OCI-LY7 (cell line): ENCODE results near the gene TRAM2. TPM values are rescaled to one million over a fixed set of nuclear protein-coding genes. Genes with fewer than 3 reads are reported as not detected.

Experiments used
- BruUV-seq: library from RNA; stranded (reverse); fragments of 400-500 nt; replicated peaks from 2 replicates; lab custom pipeline; 2021; lab: Mats Ljungman, UMichigan
- CTCF ChIA-PET: fragments of 300-600 bp; sonication (Branson Sonifier 250); formaldehyde crosslinking; loops from one replicate; lab custom pipeline; 2022; ENCODE audit warnings: antibody characterized with exemption; ENCODE audit not compliant: unreplicated experiment; lab: Charles Lee
- POLR2A ChIA-PET: fragments of 300-600 bp; sonication (Branson Sonifier 250); formaldehyde crosslinking; loops from one replicate; lab custom pipeline; 2022; ENCODE audit warnings: antibody characterized with exemption; lab: Charles Lee
- DNase-seq: peaks from one replicate; pipeline ENCODE4 v3.0.0-alpha.2; 2015; ENCODE audit warnings: low spot score
- H2AFZ ChIP-seq: fragments of 200-600 bp; sonication (generic), shearing (Covaris generic); 2 replicates; pipeline ENCODE4 v1.6.1; 2014; ENCODE audit warnings: mild to moderate bottlenecking, antibody characterized with exemption, low read length, moderate library complexity
- H3K27ac ChIP-seq: fragments of 200-600 bp; sonication (generic); 2 replicates; pipeline ENCODE4 v1.5.1; 2014; ENCODE audit warnings: mixed run types, low read depth, mild to moderate bottlenecking, moderate library complexity, low read length, inconsistent platforms; ENCODE audit not compliant: poor library complexity, severe bottlenecking
- H3K36me3 ChIP-seq: fragments of 200-600 bp; sonication (generic); 2 replicates; pipeline ENCODE4 v1.6.1; 2014; ENCODE audit warnings: mild to moderate bottlenecking, antibody characterized with exemption, low read length, moderate library complexity, mixed read lengths; ENCODE audit not compliant: insufficient read depth
- H3K4me1 ChIP-seq: fragments of 200-600 bp; sonication (generic); 2 replicates; pipeline ENCODE4 v1.5.1; 2014; ENCODE audit warnings: mild to moderate bottlenecking, low read length; ENCODE audit not compliant: insufficient read depth, poor library complexity, severe bottlenecking
- H3K4me2 ChIP-seq: fragments of 200-600 bp; sonication (generic); 2 replicates; pipeline ENCODE4 v1.6.1; 2014; ENCODE audit warnings: mild to moderate bottlenecking, low read length
- H3K4me3 ChIP-seq: fragments of 200-600 bp; sonication (generic); 2 replicates; pipeline ENCODE4 v1.5.1; 2014; ENCODE audit warnings: mild to moderate bottlenecking, low read depth, low read length; ENCODE audit not compliant: poor library complexity, severe bottlenecking
- H3K79me2 ChIP-seq: fragments of 200-600 bp; sonication (generic); 2 replicates; pipeline ENCODE4 v1.6.1; 2016; ENCODE audit warnings: low read depth, mild to moderate bottlenecking, low read length, moderate library complexity, mixed read lengths; ENCODE audit not compliant: insufficient read depth
- H3K9me2 ChIP-seq: fragments of 200-600 bp; sonication (generic); 2 replicates; pipeline ENCODE4 v1.6.1; 2016; ENCODE audit warnings: mild to moderate bottlenecking, low read length, mixed read lengths; ENCODE audit not compliant: insufficient read depth
- H3K9me3 ChIP-seq: fragments of 200-600 bp; sonication (generic); 2 replicates; pipeline ENCODE4 v1.6.1; 2014; ENCODE audit warnings: mild to moderate bottlenecking, mixed run types, low read length, mixed read lengths
- H4K20me1 ChIP-seq: fragments of 200-600 bp; sonication (generic); 2 replicates; pipeline ENCODE4 v1.6.1; 2014; ENCODE audit warnings: mild to moderate bottlenecking, antibody characterized with exemption, low read length, moderate library complexity, mixed read lengths; ENCODE audit not compliant: insufficient read depth
- CTCF ChIP-seq: fragments of 200-600 bp; sonication (generic); conservative IDR thresholded peaks from 2 replicates; pipeline ENCODE4 v1.5.1; 2014; ENCODE audit warnings: mild to moderate bottlenecking, antibody characterized with exemption, low read length, moderate library complexity, mixed read lengths
- EZH2phosphoT487 ChIP-seq: fragments of 200-600 bp; sonication (generic); IDR thresholded peaks from 2 replicates; pipeline ENCODE4 v1.6.1; 2018; ENCODE audit warnings: low read depth, borderline replicate concordance, mild to moderate bottlenecking, mixed run types, antibody characterized with exemption, low read length, moderate library complexity, mixed read lengths
- intact Hi-C: fragments of 100-400 bp; cut with micrococcal nuclease; formaldehyde crosslinking; loops from one replicate; pipeline ENCODE4 v1.10.0; 2022; ENCODE audit not compliant: unreplicated experiment
- total RNA-seq, 2 experiments: library from RNA; depleted of rRNA in 1 of 2; stranded (reverse); fragments of >200 nt in 1 of 2; shearing (Covaris generic) in 1 of 2; gene quantifications; 2 replicates each; pipeline ENCODE4 v1.2.3, GENCODE V29; 2014 to 2022

Gene TRAM2
- total RNA-seq, 2 experiments from 2014 or later: 19.3 to 38.2 TPM

GRCh38 chr6:52509281-52510212 lies 67.3 kb downstream of the TRAM2 start:
- Histone ChIP-seq H3K4me1 (peaks cover 4% of the 10 kb centered on the region), H3K36me3 (peaks cover 92% of the 10 kb centered on the region), H3K4me2 (no peak overlapping the region), H4K20me1 (no peaks in the 10 kb centered on the region), H3K27ac (no peak overlapping the region), H2AFZ (no peak overlapping the region), H3K79me2 (no peaks in the 10 kb centered on the region), H3K4me3 (no peak overlapping the region), H3K9me3 (no peaks in the 10 kb centered on the region), H3K9me2 (no peaks in the 10 kb centered on the region)
- TF ChIP-seq EZH2phosphoT487 (no peak), CTCF (no peak)
- no peak for DNase-seq
- intact Hi-C loops: no loop called here
- ChIA-PET CTCF (no interaction called here), POLR2A (interaction anchor here (0.7 kb wide), 2 partner anchors 11 to 96 kb away, joined by 3 read pairs; no protein-coding TSS in a partner anchor)
- BruUV-seq: no TSS peak

- POLR2A ChIA-PET: interaction anchor here (0.6 to 1.1 kb wide), 2 partner anchors 9 to 101 kb away, joined by 3 to 5 read pairs; no protein-coding TSS in a partner anchor
- Histone ChIP-seq H4K20me1 (no peaks in the 10 kb centered on the region), H3K9me2 (no peaks in the 10 kb centered on the region), H3K4me2 (no peak overlapping the region), H3K27ac (no peak overlapping the region), H2AFZ (no peak overlapping the region), H3K36me3 (peaks cover 91% of the 10 kb centered on the region), H3K4me1 (peaks cover 15% of the 10 kb centered on the region), H3K79me2 (no peaks in the 10 kb centered on the region), H3K4me3 (no peak overlapping the region), H3K9me3 (no peaks in the 10 kb centered on the region)
- intact Hi-C loops: no loop called here
- CTCF ChIA-PET: interaction anchor here (0.6 to 0.7 kb wide), 2 partner anchors 10 to 11 kb away, joined by 3 read pairs; no protein-coding TSS in a partner anchor
- TF ChIP-seq EZH2phosphoT487 (no peak), CTCF (no peak)
- no TSS peak for BruUV-seq
- DNase-seq: no peak
Measured at GRCh38 chr6:52508261-52508739, 68.6 kb downstream of the TRAM2 start.
